Nephron (organoid): Measurements from ENCODE around the gene MAMDC4.
"Not testable (repeated sequence)": the region's sequence is repeated elsewhere in the genome, so short reads cannot be mapped to it uniquely, and the experiment has no call there.

ENCODE experiments used
- H3K27ac Mint-ChIP-seq, 3 experiments: 2 replicates each; pipeline ENCODE4 v1.8.0; 2020; ENCODE audit warnings: mixed read lengths in 3 of 3, mild to moderate bottlenecking in 2 of 3, moderate library complexity in 1 of 3
- H3K27me3 Mint-ChIP-seq: 2 replicates; pipeline ENCODE4 v1.8.0; 2021; ENCODE audit warnings: low read depth, mild to moderate bottlenecking, moderate library complexity, mixed read lengths
- H3K36me3 Mint-ChIP-seq: 2 replicates; pipeline ENCODE4 v1.8.0; 2020; ENCODE audit warnings: low read depth, mixed read lengths
- H3K4me1 Mint-ChIP-seq: 2 replicates; pipeline ENCODE4 v1.8.0; 2020; ENCODE audit warnings: mixed read lengths
- H3K4me3 Mint-ChIP-seq, 3 experiments: 2 replicates each; pipeline ENCODE4 v1.8.0; 2020; ENCODE audit warnings: mild to moderate bottlenecking in 3 of 3, mixed read lengths in 3 of 3, moderate library complexity in 2 of 3
- H3K9me3 Mint-ChIP-seq: 2 replicates; pipeline ENCODE4 v1.8.0; 2020; ENCODE audit warnings: mixed read lengths
- TF ChIP-seq, protein P1 (sequence below), 3 experiments: fragments of 200-600 bp; sonication (generic); IDR thresholded peaks; one replicate each; pipeline ENCODE4 v1.5.0; 2021; ENCODE audit warnings: antibody characterized with exemption in 3 of 3; ENCODE audit not compliant: unreplicated experiment in 3 of 3

MAMDC4 gene

GRCh38 chr9:136861874-136862457 is 9.8 kb downstream of the MAMDC4 start:
- TF ChIP-seq, protein P1, sequence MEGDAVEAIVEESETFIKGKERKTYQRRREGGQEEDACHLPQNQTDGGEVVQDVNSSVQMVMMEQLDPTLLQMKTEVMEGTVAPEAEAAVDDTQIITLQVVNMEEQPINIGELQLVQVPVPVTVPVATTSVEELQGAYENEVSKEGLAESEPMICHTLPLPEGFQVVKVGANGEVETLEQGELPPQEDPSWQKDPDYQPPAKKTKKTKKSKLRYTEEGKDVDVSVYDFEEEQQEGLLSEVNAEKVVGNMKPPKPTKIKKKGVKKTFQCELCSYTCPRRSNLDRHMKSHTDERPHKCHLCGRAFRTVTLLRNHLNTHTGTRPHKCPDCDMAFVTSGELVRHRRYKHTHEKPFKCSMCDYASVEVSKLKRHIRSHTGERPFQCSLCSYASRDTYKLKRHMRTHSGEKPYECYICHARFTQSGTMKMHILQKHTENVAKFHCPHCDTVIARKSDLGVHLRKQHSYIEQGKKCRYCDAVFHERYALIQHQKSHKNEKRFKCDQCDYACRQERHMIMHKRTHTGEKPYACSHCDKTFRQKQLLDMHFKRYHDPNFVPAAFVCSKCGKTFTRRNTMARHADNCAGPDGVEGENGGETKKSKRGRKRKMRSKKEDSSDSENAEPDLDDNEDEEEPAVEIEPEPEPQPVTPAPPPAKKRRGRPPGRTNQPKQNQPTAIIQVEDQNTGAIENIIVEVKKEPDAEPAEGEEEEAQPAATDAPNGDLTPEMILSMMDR (IDR thresholded peaks at IDR 0.05; ENCODE audit: unreplicated experiment in 3 of 3): no peak
- Mint-ChIP-seq H3K4me3 (peak overlapping the region in 1 of 3 experiments; percentile 50), H3K27ac (no peak overlapping the region), H3K27me3 (no peaks in the 10 kb centered on the region), H3K9me3 (no peaks in the 10 kb centered on the region), H3K36me3 (peaks cover 4% of the 10 kb centered on the region), H3K4me1 (peaks cover 4% of the 10 kb centered on the region)

DNA sequence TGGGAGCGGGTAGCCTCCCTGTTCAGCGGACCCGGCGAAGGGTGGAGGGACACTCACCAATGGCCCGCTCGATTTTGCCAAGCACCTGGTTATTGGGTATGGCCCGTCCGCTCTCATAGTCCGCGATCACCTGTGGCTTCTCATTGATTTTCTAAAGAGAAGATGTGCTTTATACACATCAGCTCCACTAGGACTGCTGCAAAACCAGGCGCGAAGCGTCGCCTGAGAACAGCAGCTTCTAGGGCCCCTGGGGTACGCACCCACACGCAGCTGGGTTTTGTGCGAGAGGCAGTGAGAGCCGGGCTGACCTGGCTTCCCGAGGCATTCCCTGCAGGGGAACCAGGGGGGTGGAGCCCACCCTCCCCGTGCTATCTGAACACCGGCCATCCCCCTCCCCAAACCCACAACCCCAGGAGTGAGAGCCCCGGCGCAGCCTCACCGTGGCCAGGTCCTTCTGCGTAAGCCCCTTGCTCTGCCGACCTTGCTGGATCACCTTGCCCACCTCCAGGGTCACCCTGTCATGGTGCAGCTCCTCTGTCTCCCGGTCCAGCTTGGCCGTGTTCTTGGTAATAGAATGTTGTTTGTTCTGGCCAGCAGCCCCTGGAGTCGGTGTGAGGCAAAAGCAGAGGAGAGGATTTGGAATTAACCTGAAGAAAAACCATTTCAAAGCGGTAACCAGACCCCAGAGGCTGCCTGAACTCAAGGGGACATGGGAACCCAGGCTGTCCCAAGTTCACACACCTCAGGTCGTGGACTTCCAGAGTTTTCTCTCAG is 10.9 kb downstream of the MAMDC4 start:
- peaks cover 4% of the 10 kb centered on the region for H3K4me1 Mint-ChIP-seq
- TF ChIP-seq, protein P1 (IDR thresholded peaks at IDR 0.05; ENCODE audit: unreplicated experiment in 3 of 3): no peak
- H3K27me3 Mint-ChIP-seq: no peaks in the 10 kb centered on the region
- peaks cover 4% of the 10 kb centered on the region for H3K9me3 Mint-ChIP-seq
- H3K36me3 Mint-ChIP-seq: peaks cover 9% of the 10 kb centered on the region
- H3K27ac Mint-ChIP-seq: no peak overlapping the region
- H3K4me3 Mint-ChIP-seq: peak overlapping the region in 2 of 3 experiments; percentile 37 to 46

DNA sequence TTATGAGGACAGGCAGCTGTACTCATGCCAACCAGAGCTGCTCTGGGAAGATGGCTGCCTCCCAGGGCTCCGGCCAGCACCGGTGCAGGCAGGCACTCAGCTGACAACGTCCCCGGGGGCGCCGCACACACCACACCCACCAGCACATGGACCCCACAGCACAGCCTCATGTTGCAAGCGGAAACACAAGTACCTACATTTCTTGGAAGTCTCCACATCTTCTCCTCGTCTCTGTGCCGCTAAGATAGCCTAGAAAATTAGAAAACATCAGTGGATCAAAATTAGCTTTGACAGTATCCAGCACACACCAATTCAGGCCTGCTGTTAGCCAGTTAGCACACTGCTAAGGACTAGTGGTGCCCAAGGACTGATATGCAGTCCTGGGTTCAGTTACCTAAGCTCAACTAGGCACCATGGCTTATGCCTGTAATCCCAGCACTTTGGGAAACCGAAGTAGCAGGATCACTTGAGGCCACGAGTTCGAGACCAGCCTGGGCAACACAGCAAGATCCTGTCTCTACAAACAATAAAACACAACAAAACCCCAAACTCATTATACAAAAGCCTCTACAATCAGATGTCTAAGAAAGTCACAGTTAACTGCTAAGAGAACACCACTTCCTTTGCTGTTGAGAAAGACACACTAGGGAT is 11.6 kb downstream of the MAMDC4 start:
- Mint-ChIP-seq H3K4me3 (peak overlapping the region; percentile 23 to 44 (median 41)), H3K27ac (no peak overlapping the region), H3K36me3 (peaks cover 15% of the 10 kb centered on the region), H3K27me3 (peaks cover 4% of the 10 kb centered on the region), H3K4me1 (peaks cover 4% of the 10 kb centered on the region), H3K9me3 (peaks cover 10% of the 10 kb centered on the region)
- TF ChIP-seq, protein P1 (IDR thresholded peaks at IDR 0.05; ENCODE audit: unreplicated experiment in 3 of 3): no peak

DNA sequence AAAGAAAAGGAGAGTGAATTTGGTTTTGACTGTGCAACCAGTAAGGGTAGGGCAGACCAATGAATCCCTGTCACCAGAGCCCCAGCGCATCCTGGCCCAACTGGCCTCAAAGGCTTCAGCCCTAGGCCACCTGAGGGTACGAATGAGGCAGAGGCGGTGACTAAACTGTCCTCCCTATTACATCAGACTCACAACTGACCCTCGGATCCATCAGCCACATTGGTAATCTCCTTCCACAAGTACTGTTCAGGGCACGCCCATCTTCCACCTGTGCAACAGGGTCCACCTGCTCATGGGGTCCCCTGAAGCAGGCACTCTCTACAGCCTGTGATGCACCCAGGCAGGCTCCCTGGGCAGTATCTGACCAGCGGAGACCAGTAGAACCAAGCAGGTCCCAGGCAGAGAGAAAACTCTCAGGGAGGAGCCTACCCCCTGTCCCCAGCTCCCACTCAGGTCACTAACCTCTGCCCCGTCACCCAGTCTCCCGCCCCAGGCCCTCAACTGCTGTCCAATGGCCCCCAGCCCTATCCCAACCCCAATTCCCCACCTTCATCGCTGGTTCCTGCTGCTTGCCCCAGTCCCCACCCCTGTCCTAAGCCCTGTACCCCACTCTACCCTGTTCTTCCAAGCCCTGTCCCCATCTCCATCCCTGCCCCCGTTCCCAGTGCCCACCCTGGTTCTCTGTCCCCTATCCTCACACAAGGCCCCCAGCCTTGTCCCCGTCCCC is 13.1 kb downstream of the MAMDC4 start:
- peaks cover 21% of the 10 kb centered on the region for H3K36me3 Mint-ChIP-seq
- TF ChIP-seq, protein P1 (IDR thresholded peaks at IDR 0.05; ENCODE audit: unreplicated experiment in 3 of 3): no peak
- peak overlapping the region in 1 of 3 experiments; percentile 61 for H3K27ac Mint-ChIP-seq
- H3K27me3 Mint-ChIP-seq: peaks cover 4% of the 10 kb centered on the region
- H3K9me3 Mint-ChIP-seq: peaks cover 15% of the 10 kb centered on the region
- peaks cover 4% of the 10 kb centered on the region for H3K4me1 Mint-ChIP-seq
- peak overlapping the region; percentile 88 to 91 (median 88) for H3K4me3 Mint-ChIP-seq

DNA sequence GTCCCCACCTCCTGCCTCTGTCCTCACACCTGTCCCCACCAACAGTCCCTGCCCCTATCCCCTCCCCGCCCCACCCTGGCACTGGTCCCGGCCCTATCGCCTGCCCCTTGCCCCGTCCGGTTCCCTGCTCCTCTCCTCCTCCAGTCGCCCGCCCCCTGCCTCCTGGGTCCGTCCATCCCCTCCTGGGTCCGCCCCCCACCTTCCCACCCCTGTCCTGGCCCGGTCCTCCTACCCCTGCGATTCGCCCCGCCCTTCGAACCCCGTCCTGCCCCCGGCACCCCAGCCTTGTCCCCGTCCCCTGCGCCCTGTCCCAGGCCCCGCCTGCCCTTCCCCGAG is 13.6 kb downstream of the MAMDC4 start:
- H3K4me1 Mint-ChIP-seq: peaks cover 4% of the 10 kb centered on the region
- peak overlapping the region; percentile 88 to 91 (median 88) for H3K4me3 Mint-ChIP-seq
- peak overlapping the region in 2 of 3 experiments; percentile 57 to 61 for H3K27ac Mint-ChIP-seq
- H3K27me3 Mint-ChIP-seq: peaks cover 4% of the 10 kb centered on the region
- H3K9me3 Mint-ChIP-seq: peaks cover 18% of the 10 kb centered on the region
- TF ChIP-seq, protein P1 (IDR thresholded peaks at IDR 0.05; ENCODE audit: unreplicated experiment in 3 of 3): no peak
- peaks cover 24% of the 10 kb centered on the region for H3K36me3 Mint-ChIP-seq

- not testable (repeated sequence) for H3K4me1 Mint-ChIP-seq, H3K27ac Mint-ChIP-seq, H3K27me3 Mint-ChIP-seq
- H3K9me3 Mint-ChIP-seq: peaks cover 22% of the 10 kb centered on the region
- H3K4me3 Mint-ChIP-seq: peak overlapping the region; percentile 65 to 80 (median 70)
- H3K36me3 Mint-ChIP-seq: peaks cover 25% of the 10 kb centered on the region
These were observed 14.8 kb downstream of the MAMDC4 start for GRCh38 chr9:136866898-136867421.
